Measurements from ENCODE around the gene PKHD1. TPM values are rescaled to one million over a fixed set of nuclear protein-coding genes. Genes with fewer than 3 reads are reported as not detected.

PKHD1 gene
- total RNA-seq, 4 donors from 2014 or later, result 0.09 to 0.83 (median 0.29) TPM; not detected in 1

DNA sequence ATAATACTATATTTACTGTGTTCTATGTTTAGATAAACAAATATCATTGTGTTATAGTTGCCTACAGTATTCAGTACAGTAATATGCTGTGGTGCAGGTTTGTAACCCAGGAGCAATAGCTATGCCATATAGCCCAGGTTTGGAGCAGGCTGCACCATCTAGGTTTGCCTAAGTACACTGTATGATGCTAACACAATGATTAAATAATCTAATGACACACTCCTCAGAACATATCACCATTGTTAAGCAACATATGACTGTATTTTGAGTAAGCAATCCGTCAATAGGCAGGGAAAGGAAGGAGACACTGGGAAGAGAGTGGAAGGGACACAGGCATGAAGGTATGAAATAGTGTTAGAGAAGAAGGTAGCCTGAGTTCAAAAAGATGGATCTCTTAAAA is 369.9 kb downstream of the PKHD1 start:
- DNase-seq, result no peak
- Histone ChIP-seq H3K4me3 (no peak overlapping the region), H3K4me1 (no peaks in the 10 kb centered on the region), H3K9me3 (no peaks in the 10 kb centered on the region), H3K27me3 (no peaks in the 10 kb centered on the region), H3K36me3 (no peaks in the 10 kb centered on the region), H3K27ac (no peak overlapping the region)
- intact Hi-C loops (cut with DNase I; ENCODE audit: low total_unique reads), result no loop called here
- TF ChIP-seq, protein P1, sequence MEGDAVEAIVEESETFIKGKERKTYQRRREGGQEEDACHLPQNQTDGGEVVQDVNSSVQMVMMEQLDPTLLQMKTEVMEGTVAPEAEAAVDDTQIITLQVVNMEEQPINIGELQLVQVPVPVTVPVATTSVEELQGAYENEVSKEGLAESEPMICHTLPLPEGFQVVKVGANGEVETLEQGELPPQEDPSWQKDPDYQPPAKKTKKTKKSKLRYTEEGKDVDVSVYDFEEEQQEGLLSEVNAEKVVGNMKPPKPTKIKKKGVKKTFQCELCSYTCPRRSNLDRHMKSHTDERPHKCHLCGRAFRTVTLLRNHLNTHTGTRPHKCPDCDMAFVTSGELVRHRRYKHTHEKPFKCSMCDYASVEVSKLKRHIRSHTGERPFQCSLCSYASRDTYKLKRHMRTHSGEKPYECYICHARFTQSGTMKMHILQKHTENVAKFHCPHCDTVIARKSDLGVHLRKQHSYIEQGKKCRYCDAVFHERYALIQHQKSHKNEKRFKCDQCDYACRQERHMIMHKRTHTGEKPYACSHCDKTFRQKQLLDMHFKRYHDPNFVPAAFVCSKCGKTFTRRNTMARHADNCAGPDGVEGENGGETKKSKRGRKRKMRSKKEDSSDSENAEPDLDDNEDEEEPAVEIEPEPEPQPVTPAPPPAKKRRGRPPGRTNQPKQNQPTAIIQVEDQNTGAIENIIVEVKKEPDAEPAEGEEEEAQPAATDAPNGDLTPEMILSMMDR (IDR thresholded peaks at IDR 0.05), result no peak
- no peak for TF ChIP-seq POLR2A (IDR thresholded peaks at IDR 0.05)

DNA sequence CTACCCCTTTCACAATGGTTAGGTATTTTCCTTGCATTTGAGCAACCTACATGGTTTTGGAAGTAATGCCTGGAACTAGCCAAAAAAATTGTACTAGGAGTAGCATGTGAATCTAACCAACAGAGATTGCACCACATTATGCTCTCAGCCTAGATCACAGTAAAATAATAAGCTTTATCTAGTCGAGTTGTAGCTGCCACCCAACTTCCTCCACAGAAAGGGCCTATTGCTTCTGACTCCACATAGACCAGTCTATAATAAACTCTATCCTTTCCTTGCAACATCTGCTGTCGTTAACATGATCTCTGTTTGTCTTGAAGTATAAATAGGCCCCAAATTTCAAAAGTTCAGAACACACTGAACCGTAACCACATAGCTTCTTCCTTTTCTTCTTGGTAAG is 375.5 kb downstream of the PKHD1 start:
- H3K27ac ChIP-seq, result no peak overlapping the region
- intact Hi-C loops (cut with DNase I; ENCODE audit: low total_unique reads), result no loop called here
- no peak overlapping the region for H3K4me3 ChIP-seq
- no peaks in the 10 kb centered on the region for H3K27me3 ChIP-seq
- no peaks in the 10 kb centered on the region for H3K4me1 ChIP-seq
- no peak for DNase-seq
- no peak for TF ChIP-seq POLR2A (IDR thresholded peaks at IDR 0.05)
- TF ChIP-seq, protein P1 (IDR thresholded peaks at IDR 0.05), result no peak
- H3K36me3 ChIP-seq, result no peaks in the 10 kb centered on the region
- H3K9me3 ChIP-seq, result no peaks in the 10 kb centered on the region

DNA sequence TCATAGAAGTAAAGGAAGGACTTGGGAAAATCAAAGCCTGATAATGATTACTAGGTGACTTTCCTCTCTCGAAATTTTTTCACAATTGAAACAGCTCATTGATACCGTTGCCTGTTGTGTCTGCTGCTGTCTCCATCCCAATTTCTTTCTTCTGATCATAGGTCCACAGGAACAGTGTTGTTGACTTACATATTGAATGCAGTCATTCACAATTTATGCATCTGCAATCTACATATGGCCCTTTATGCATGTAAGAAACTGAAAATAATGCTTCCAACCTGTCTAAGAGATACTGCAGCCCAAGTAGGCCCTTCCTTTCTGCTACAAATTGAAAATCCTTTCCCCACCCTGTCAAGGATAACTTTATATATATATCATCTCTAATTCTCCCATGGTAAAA is 381.3 kb downstream of the PKHD1 start:
- TF ChIP-seq, protein P1 (IDR thresholded peaks at IDR 0.05), result no peak
- TF ChIP-seq POLR2A (IDR thresholded peaks at IDR 0.05), result no peak
- Histone ChIP-seq H3K4me3 (no peak overlapping the region), H3K4me1 (no peaks in the 10 kb centered on the region), H3K36me3 (no peaks in the 10 kb centered on the region), H3K27ac (no peak overlapping the region), H3K27me3 (no peaks in the 10 kb centered on the region), H3K9me3 (no peaks in the 10 kb centered on the region)
- intact Hi-C loops (cut with DNase I; ENCODE audit: low total_unique reads), result no loop called here
- DNase-seq, result no peak

DNA sequence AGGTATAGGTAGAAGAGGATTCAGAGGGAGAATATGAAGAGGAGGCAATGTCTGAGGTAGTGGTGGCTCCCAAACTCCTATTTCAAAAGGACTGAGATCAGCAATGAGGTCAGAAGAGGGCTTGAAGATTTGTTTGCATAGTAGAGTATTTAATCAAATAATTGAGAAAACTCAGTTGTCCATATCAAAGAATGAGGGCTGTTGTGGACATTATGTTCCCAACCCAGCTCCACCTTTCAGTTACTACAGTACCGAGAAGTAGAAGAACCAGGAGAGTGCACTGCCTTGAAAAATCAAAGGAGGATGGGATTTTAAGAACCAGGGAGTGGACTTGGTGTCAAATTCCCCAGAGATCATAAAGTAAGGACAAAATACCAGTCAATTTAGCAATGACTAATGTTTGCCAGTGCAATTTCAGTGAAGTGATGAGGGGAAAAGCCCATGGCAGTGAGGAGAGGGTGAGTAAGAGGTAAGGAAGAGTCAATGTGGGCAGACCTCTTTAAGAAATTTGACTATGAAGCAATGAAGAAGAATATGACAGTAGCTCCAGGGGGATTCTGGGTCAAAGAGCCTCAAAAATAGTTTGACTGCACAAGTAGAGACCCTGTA is 382.4 kb downstream of the PKHD1 start:
- TF ChIP-seq, protein P1 (IDR thresholded peaks at IDR 0.05), result no peak
- TF ChIP-seq POLR2A (IDR thresholded peaks at IDR 0.05), result no peak
- no peaks in the 10 kb centered on the region for H3K36me3 ChIP-seq
- H3K4me3 ChIP-seq, result no peak overlapping the region
- no peaks in the 10 kb centered on the region for H3K9me3 ChIP-seq
- intact Hi-C loops (cut with DNase I; ENCODE audit: low total_unique reads), result no loop called here
- no peaks in the 10 kb centered on the region for H3K27me3 ChIP-seq
- DNase-seq, result no peak
- H3K27ac ChIP-seq, result no peak overlapping the region
- no peaks in the 10 kb centered on the region for H3K4me1 ChIP-seq

DNA sequence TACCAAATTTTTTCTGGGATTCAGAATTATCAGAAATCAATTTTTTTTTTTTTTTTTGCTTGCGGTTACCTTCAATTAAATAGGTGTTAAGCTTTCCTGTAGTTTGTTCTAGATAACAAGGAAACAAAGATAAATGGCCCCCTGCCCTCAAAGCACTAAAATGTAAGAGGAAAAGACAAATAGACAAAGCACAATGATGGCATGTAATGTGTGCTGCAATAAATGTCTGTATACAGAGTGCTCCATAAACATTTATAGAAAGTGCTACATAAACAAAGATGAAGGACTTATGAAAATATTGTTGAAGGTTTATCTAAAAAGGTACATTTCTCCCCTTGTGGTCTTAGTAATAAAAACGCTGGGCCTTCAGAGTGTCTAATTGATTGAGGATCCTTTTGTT is 384.6 kb downstream of the PKHD1 start:
- H3K4me3 ChIP-seq, result no peak overlapping the region
- no peaks in the 10 kb centered on the region for H3K9me3 ChIP-seq
- H3K36me3 ChIP-seq, result no peaks in the 10 kb centered on the region
- no peak for TF ChIP-seq POLR2A (IDR thresholded peaks at IDR 0.05)
- TF ChIP-seq, protein P1 (IDR thresholded peaks at IDR 0.05), result no peak
- no peaks in the 10 kb centered on the region for H3K4me1 ChIP-seq
- DNase-seq, result no peak
- no peaks in the 10 kb centered on the region for H3K27me3 ChIP-seq
- no peak overlapping the region for H3K27ac ChIP-seq
- intact Hi-C loops (cut with DNase I; ENCODE audit: low total_unique reads), result no loop called here

Measured in uterus (tissue), 4 donors.